Measurements from ENCODE around the gene PIGP. TPM values are rescaled to one million over a fixed set of nuclear protein-coding genes. Genes with fewer than 3 reads are reported as not detected.
"Not testable (repeated sequence)": the region's sequence is repeated elsewhere in the genome, so short reads cannot be mapped to it uniquely, and the experiment has no call there.

PIGP gene
- total RNA-seq, 1 experiment from 2014 or later, result 13.2 TPM

DNA sequence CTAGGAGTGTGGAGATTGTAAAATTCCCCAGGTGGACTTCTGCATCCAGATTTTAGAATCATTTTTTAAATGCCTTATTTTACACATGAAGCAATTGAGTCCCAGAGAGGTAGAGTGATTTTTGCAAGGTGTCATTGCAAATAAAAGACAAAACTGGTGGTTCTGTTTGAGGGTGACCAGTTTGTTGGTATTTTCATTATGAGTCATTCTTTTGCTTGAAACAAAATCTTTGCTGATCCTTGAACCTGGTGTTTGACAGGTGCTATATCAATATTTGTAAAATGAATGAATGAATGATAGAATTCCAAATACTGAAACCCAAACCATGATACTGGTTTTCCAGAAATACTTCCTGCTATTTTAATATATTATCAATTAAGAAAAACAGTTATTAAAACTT lies 44.3 kb upstream of the PIGP start:
- DNase-seq, result no peak
- Histone ChIP-seq H3K14ac (ENCODE audit: insufficient read depth, low read length) (no peak overlapping the region), H3K56ac (ENCODE audit: insufficient read length, low read depth, low read length) (no peak overlapping the region), H3K18ac (ENCODE audit: insufficient read length, low read depth, low read length) (no peak overlapping the region), H3K79me1 (ENCODE audit: insufficient read depth, low read depth, low read length, poor library complexity, severe bottlenecking) (no peaks in the 10 kb centered on the region), H4K8ac (replicated peaks; ENCODE audit: insufficient read length, low read depth, low read length) (no peak overlapping the region), H4K91ac (ENCODE audit: insufficient read length, low read depth, low read length) (no peak overlapping the region), H4K20me1 (ENCODE audit: control insufficient read depth, insufficient read depth, insufficient read length) (no peaks in the 10 kb centered on the region), H2BK15ac (ENCODE audit: low read depth, low read length) (no peak overlapping the region), H3T11ph (ENCODE audit: low read length) (no peak overlapping the region), H3K4me2 (ENCODE audit: insufficient read depth, insufficient read length, low read length) (no peak overlapping the region), H2AK5ac (ENCODE audit: insufficient read length, low read length) (no peak overlapping the region), H2BK120ac (ENCODE audit: low read depth, low read length, poor library complexity, severe bottlenecking) (no peak overlapping the region), H3K27ac (ENCODE audit: insufficient read length, low read depth, low read length) (no peak overlapping the region), H2BK20ac (ENCODE audit: low read depth, low read length, poor library complexity, severe bottlenecking) (no peak overlapping the region), H3K23ac (ENCODE audit: insufficient read length, low read depth, low read length) (no peak overlapping the region), H3K23me2 (ENCODE audit: insufficient read length, low read depth, low read length, poor library complexity, severe bottlenecking) (no peaks in the 10 kb centered on the region), H3K9me3 (ENCODE audit: control insufficient read depth, low read depth, low read length) (no peaks in the 10 kb centered on the region), H3K4ac (ENCODE audit: low read depth, low read length) (no peak overlapping the region), H3K27me3 (ENCODE audit: insufficient read depth, low read length) (no peaks in the 10 kb centered on the region), H3K4me1 (ENCODE audit: insufficient read depth, low read length) (no peaks in the 10 kb centered on the region), H2BK5ac (ENCODE audit: insufficient read length, low read length) (no peak overlapping the region), H2AFZ (ENCODE audit: low read length) (no peak overlapping the region), H2BK12ac (ENCODE audit: insufficient read length, low read depth, low read length) (no peak overlapping the region), H3K9ac (ENCODE audit: extremely low read depth, insufficient read length, low read length) (no peak overlapping the region), H3K79me2 (ENCODE audit: insufficient read depth, low read length) (no peaks in the 10 kb centered on the region), H4K5ac (ENCODE audit: insufficient read length, low read depth, low read length) (no peak overlapping the region)
- Mint-ChIP-seq H3K36me3 (ENCODE audit: insufficient read depth in 1 of 3, low read depth in 3 of 3) (peaks cover 0 to 4% (median 2%) of the 10 kb centered on the region in 3 experiments; a peak in 3 of 7 replicates), H3K27ac (no peak overlapping the region), H3K4me3 (no peak overlapping the region), H3K9me3 (peaks cover 6% of the 10 kb centered on the region in 2 experiments; a peak in 3 of 5 replicates), H3K4me1 (peaks cover 3% of the 10 kb centered on the region in 2 experiments; a peak in 3 of 4 replicates), H3K27me3 (ENCODE audit: low read depth) (no peaks in the 10 kb centered on the region)
- TF ChIP-seq, protein P1, sequence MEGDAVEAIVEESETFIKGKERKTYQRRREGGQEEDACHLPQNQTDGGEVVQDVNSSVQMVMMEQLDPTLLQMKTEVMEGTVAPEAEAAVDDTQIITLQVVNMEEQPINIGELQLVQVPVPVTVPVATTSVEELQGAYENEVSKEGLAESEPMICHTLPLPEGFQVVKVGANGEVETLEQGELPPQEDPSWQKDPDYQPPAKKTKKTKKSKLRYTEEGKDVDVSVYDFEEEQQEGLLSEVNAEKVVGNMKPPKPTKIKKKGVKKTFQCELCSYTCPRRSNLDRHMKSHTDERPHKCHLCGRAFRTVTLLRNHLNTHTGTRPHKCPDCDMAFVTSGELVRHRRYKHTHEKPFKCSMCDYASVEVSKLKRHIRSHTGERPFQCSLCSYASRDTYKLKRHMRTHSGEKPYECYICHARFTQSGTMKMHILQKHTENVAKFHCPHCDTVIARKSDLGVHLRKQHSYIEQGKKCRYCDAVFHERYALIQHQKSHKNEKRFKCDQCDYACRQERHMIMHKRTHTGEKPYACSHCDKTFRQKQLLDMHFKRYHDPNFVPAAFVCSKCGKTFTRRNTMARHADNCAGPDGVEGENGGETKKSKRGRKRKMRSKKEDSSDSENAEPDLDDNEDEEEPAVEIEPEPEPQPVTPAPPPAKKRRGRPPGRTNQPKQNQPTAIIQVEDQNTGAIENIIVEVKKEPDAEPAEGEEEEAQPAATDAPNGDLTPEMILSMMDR (conservative IDR thresholded peaks at IDR 0.05), result no peak

DNA sequence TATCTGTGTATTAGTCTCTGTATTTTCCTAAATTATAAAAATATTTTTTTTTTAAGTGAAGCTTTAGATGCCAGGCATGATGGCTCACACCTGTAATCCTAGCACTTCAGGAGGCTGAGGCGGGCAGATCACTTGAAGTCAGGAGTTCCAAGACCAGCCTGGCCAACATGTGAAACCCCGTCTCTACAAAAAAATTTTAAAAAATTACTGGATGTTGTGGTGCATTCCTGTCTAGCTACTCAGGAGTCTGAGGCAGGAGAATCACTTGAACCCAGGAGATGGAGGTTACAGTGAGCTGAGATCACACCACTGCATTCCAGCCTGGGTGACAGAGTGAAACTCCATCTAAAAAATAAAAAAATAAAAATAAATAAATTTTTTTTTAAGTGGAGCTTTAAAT lies 43.6 kb upstream of the PIGP start:
- WGBS (ENCODE audit: extremely low coverage, insufficient read length, low lambda C conversion rate), result no CpG with 5 or more reads among the region's 2 CpGs
- not testable (repeated sequence) for H3K9ac ChIP-seq (ENCODE audit: extremely low read depth, insufficient read length, low read length); H2BK20ac ChIP-seq (ENCODE audit: low read depth, low read length, poor library complexity, severe bottlenecking); H3K9me3 ChIP-seq (ENCODE audit: control insufficient read depth, low read depth, low read length); H4K91ac ChIP-seq (ENCODE audit: insufficient read length, low read depth, low read length); H3K23ac ChIP-seq (ENCODE audit: insufficient read length, low read depth, low read length); H3K56ac ChIP-seq (ENCODE audit: insufficient read length, low read depth, low read length); H3K4me1 ChIP-seq (ENCODE audit: insufficient read depth, low read length); H2BK15ac ChIP-seq (ENCODE audit: low read depth, low read length); H4K20me1 ChIP-seq (ENCODE audit: control insufficient read depth, insufficient read depth, insufficient read length); H3K14ac ChIP-seq (ENCODE audit: insufficient read depth, low read length); H2BK5ac ChIP-seq (ENCODE audit: insufficient read length, low read length); H4K5ac ChIP-seq (ENCODE audit: insufficient read length, low read depth, low read length); H3K27me3 Mint-ChIP-seq (ENCODE audit: low read depth); H3K4me1 Mint-ChIP-seq; H3K4me3 Mint-ChIP-seq; H2AFZ ChIP-seq (ENCODE audit: low read length); H3K4ac ChIP-seq (ENCODE audit: low read depth, low read length); H3K27ac ChIP-seq (ENCODE audit: insufficient read length, low read depth, low read length); H2BK12ac ChIP-seq (ENCODE audit: insufficient read length, low read depth, low read length); H3K4me2 ChIP-seq (ENCODE audit: insufficient read depth, insufficient read length, low read length); H3K18ac ChIP-seq (ENCODE audit: insufficient read length, low read depth, low read length); DNase-seq; H2BK120ac ChIP-seq (ENCODE audit: low read depth, low read length, poor library complexity, severe bottlenecking); H3K79me1 ChIP-seq (ENCODE audit: insufficient read depth, low read depth, low read length, poor library complexity, severe bottlenecking); H3K79me2 ChIP-seq (ENCODE audit: insufficient read depth, low read length); H4K8ac ChIP-seq (replicated peaks; ENCODE audit: insufficient read length, low read depth, low read length); H3T11ph ChIP-seq (ENCODE audit: low read length); H3K27me3 ChIP-seq (ENCODE audit: insufficient read depth, low read length); H3K27ac Mint-ChIP-seq; H2AK5ac ChIP-seq (ENCODE audit: insufficient read length, low read length); H3K23me2 ChIP-seq (ENCODE audit: insufficient read length, low read depth, low read length, poor library complexity, severe bottlenecking); H3K36me3 Mint-ChIP-seq (ENCODE audit: insufficient read depth in 1 of 3, low read depth in 3 of 3)
- peaks cover 10 to 11% of the 10 kb centered on the region in 2 experiments; a peak in 3 of 5 replicates for H3K9me3 Mint-ChIP-seq

Data from H9 (cell line).